GM12878 (cell line): ENCODE measurements around the gene SMIM35. TPM values are rescaled to one million over a fixed set of nuclear protein-coding genes. Genes with fewer than 3 reads are reported as not detected.

Experiments
- ATAC-seq: fragments of 200-7000 bp; cut with Tn5 transposase; 3 replicates; pipeline ENCODE4 v1.9.1; 2020; ENCODE audit warnings: mild to moderate bottlenecking, moderate library complexity
- BruUV-seq: library from RNA; stranded (reverse); fragments of 400-500 nt; replicated peaks from 2 replicates; lab custom pipeline; 2021; lab: Mats Ljungman, UMichigan
- CTCF ChIA-PET: fragments of 300-600 bp; sonication (Branson Sonifier 250); formaldehyde crosslinking; extraction: SDS; loops from one replicate; lab custom pipeline; 2021; ENCODE audit warnings: inconsistent platforms; lab: Yijun Ruan, JAX
- POLR2A ChIA-PET: fragments of 350-600 bp; formaldehyde crosslinking; extraction: SDS; loops from one replicate; lab custom pipeline; 2021; ENCODE audit warnings: inconsistent platforms; lab: Charles Lee
- RAD21 ChIA-PET: fragments of 300-600 bp; sonication (Branson Sonifier 250); formaldehyde crosslinking; loops from one replicate; lab custom pipeline; 2023; ENCODE audit warnings: antibody characterized with exemption; ENCODE audit not compliant: unreplicated experiment; lab: Charles Lee
- SMC1A ChIA-PET: fragments of 300-600 bp; sonication (Branson Sonifier 250); formaldehyde crosslinking; loops from one replicate; lab custom pipeline; 2023; ENCODE audit not compliant: unreplicated experiment, uncharacterized antibody; lab: Charles Lee
- DNase-seq: peaks from one replicate; pipeline ENCODE4 v3.0.0-alpha.2; 2011; ENCODE audit warnings: low read depth, low spot score
- FAIRE-seq: peaks from 3 replicates; lab custom pipeline; 2011; peaks lifted over from hg19 to GRCh38; lab: Jason Lieb, UNC
- H2AFZ ChIP-seq: 2 replicates; pipeline ENCODE4 v1.6.0; 2011; ENCODE audit warnings: low read depth, low read length, control low read depth; ENCODE audit not compliant: control insufficient read depth
- H3K27ac ChIP-seq: 2 replicates; pipeline ENCODE4 v1.5.1; 2011; ENCODE audit warnings: control low read depth; ENCODE audit not compliant: control insufficient read depth, insufficient read depth
- H3K27me3 ChIP-seq, 2 experiments: replicated peaks in 1 of 2; 2 replicates each; pipeline versions ENCODE4 v1.6.0 to v1.6.1; 2011; ENCODE audit warnings: low read length in 1 of 2; ENCODE audit not compliant: control insufficient read depth in 2 of 2, insufficient read depth in 2 of 2
- H3K36me3 ChIP-seq, 2 experiments: 2 replicates each; pipeline ENCODE4 v1.5.1; 2011; ENCODE audit warnings: low read length in 1 of 2; ENCODE audit not compliant: control insufficient read depth in 2 of 2, insufficient read depth in 2 of 2
- H3K4me1 ChIP-seq: 2 replicates; pipeline ENCODE4 v1.6.1; 2011; ENCODE audit warnings: mild to moderate bottlenecking, low read length, moderate library complexity, mixed read lengths; ENCODE audit not compliant: control insufficient read depth, insufficient read depth
- H3K4me2 ChIP-seq: 2 replicates; pipeline ENCODE4 v1.6.0; 2011; ENCODE audit warnings: control low read depth; ENCODE audit not compliant: control insufficient read depth, insufficient read depth
- H3K4me3 ChIP-seq: fragments of 200-600 bp; sonication (generic); 2 replicates; pipeline ENCODE4 v1.5.1; 2016
- H3K79me2 ChIP-seq: 2 replicates; pipeline ENCODE4 v1.6.0; 2011; ENCODE audit warnings: low read length; ENCODE audit not compliant: control insufficient read depth, insufficient read depth
- H3K9ac ChIP-seq: 2 replicates; pipeline ENCODE4 v1.8.0; 2011; ENCODE audit warnings: low read length, control low read depth, mixed read lengths; ENCODE audit not compliant: control insufficient read depth, insufficient read depth
- H3K9me3 ChIP-seq: replicated peaks from 3 replicates; pipeline ENCODE4 v1.5.1; 2011; ENCODE audit warnings: mild to moderate bottlenecking, low read length; ENCODE audit not compliant: control insufficient read depth, insufficient read depth
- H4K20me1 ChIP-seq: 2 replicates; pipeline ENCODE4 v1.6.0; 2011; ENCODE audit not compliant: control insufficient read depth, insufficient read depth
- EP300 ChIP-seq, 2 experiments: fragments of 150-350 bp in 1 of 2; IDR thresholded peaks; 2 replicates each; pipeline ENCODE4 v1.6.1; 2011 to 2012; ENCODE audit warnings: low read depth in 2 of 2, low read length in 2 of 2, borderline replicate concordance in 1 of 2, improper control_type of control experiment in 1 of 2, inconsistent platforms in 1 of 2; ENCODE audit not compliant: control insufficient read depth in 1 of 2
- MEF2B ChIP-seq: fragments of 450-650 bp; IDR thresholded peaks from 2 replicates; pipeline ENCODE4 v1.6.1; 2018; ENCODE audit warnings: mild to moderate bottlenecking, moderate library complexity; ENCODE audit not compliant: partially characterized antibody, poor library complexity, severe bottlenecking
- POLR2AphosphoS2 ChIP-seq: IDR thresholded peaks from 2 replicates; pipeline ENCODE4 v1.6.1; 2011; ENCODE audit warnings: low read depth, mild to moderate bottlenecking, low read length, improper control_type of control experiment, moderate library complexity
- SKIL ChIP-seq: fragments of 450-650 bp; IDR thresholded peaks from 2 replicates; pipeline ENCODE4 v1.6.1; 2017; ENCODE audit warnings: mild to moderate bottlenecking, low read depth, inconsistent platforms; ENCODE audit not compliant: poor library complexity, severe bottlenecking
- TAF1 ChIP-seq: IDR thresholded peaks from 2 replicates; pipeline ENCODE4 v1.6.1; 2011; ENCODE audit warnings: mild to moderate bottlenecking, low read depth, low read length, borderline replicate concordance
- whole genome bisulfite sequencing: methylation state at CpG from one replicate; pipeline ENCODE4 v1.1.6; 2016; ENCODE audit warnings: low lambda C conversion rate; ENCODE audit not compliant: insufficient replicate concordance, insufficient coverage; ENCODE audit errors: missing lambda C conversion rate; 5-methylcytosine and 5-hydroxymethylcytosine counted together
- in situ Hi-C: fragments of 300-500 bp; cut with MboI; formaldehyde crosslinking; loops from 9 replicates; pipeline ENCODE4 v1.14.3; 2018; ENCODE audit warnings: mixed read lengths
- intact Hi-C: fragments of 100-400 bp; cut with micrococcal nuclease; formaldehyde crosslinking; loops from one replicate; pipeline ENCODE4 v1.14.2; 2022; ENCODE audit not compliant: unreplicated experiment
- polyA plus RNA-seq, 11 experiments: library from polyadenylated mRNA; depleted of rRNA in 4 of 11; unstranded in 6 of 11; stranded (reverse) in 5 of 11; fragments of >200 nt; fragmentation: Nextera tagmentation in 4 of 11; fragmentation: Illumina TruSeq in 1 of 11; extraction: Ambion mirVana in 4 of 11; extraction: Trizol in 1 of 11; gene quantifications; 1 replicate in 1 of 11; 2 replicates in 10 of 11; pipeline versions ENCODE4 v1.2.1 to v1.2.3, GENCODE V29; 2011 to 2016; ENCODE audit warnings: inconsistent platforms in 2 of 11, missing spikeins in 2 of 11, low read depth in 1 of 11
- total RNA-seq, 4 experiments: library from RNA; depleted of rRNA in 3 of 4; stranded (reverse); fragments of >200 nt in 3 of 4; fragmentation: Illumina TruSeq in 1 of 4; extraction: Trizol in 1 of 4; gene quantifications; 2 replicates each; pipeline versions ENCODE4 v1.2.1 to v1.2.3, GENCODE V29; 2013 to 2021
- TF ChIP-seq, protein P1 (sequence below): fragments of 450-650 bp; IDR thresholded peaks from 2 replicates; pipeline ENCODE4 v1.6.1; 2016; ENCODE audit warnings: mild to moderate bottlenecking, moderate library complexity, borderline replicate concordance

The SMIM35 gene
- total and polyA plus RNA-seq, 10 of the 15 experiments (the other 5 are each of a cell fraction or from before 2014, with no cell fraction given): 0.02 to 1.1 (median 0.05) TPM; not detected in 5

DNA sequence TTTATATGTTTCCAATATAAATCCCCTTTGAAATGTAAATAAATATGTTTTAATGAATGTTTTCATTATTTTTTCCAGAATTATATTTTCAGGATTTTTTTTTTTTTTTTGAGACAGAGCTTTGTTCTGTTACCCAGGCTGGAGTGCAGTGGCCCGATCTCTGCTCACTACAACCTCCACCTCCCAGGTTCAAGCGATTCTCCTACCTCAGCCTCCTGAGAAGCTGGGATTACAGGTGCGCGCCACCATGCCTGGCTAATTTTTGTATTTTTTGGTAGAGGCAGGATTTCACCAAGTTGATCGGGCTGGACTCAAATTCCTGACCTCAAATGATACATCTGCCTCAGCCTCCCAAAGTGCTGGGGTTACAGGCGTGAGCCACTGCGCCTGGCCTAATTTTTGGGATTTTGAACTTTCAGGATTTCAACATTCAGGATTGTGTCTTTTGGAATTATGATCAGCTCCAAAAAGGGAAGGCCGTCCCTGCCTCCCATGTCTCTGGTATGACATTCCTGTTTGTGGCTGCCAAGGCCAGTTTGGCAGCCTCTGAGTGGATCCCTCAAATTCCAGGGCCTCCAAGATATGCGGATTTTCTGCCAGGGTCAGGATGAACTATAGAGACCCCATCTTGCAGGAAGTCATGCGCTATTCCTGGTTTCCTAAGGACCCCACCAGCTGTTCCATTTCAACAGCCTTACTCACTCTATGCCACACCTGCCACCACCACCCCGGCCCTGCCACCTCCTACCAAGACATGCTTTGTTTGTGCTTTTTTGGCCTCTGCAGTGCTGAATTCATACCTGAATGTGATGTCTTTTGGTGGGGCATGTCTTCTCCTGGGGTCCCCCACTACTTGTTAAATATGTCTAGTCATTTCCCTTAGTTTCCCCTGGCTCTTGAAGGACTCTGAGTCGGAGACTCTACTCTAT lies 31.8 kb downstream of the SMIM35 start (continued):
- TF ChIP-seq EP300 (IDR thresholded peaks at IDR 0.05; ENCODE audit: borderline replicate concordance in 1 of 2, control insufficient read depth in 1 of 2, low read depth in 2 of 2, low read length in 2 of 2) (no peak), TAF1 (no peak)
- TF ChIP-seq, protein P1, sequence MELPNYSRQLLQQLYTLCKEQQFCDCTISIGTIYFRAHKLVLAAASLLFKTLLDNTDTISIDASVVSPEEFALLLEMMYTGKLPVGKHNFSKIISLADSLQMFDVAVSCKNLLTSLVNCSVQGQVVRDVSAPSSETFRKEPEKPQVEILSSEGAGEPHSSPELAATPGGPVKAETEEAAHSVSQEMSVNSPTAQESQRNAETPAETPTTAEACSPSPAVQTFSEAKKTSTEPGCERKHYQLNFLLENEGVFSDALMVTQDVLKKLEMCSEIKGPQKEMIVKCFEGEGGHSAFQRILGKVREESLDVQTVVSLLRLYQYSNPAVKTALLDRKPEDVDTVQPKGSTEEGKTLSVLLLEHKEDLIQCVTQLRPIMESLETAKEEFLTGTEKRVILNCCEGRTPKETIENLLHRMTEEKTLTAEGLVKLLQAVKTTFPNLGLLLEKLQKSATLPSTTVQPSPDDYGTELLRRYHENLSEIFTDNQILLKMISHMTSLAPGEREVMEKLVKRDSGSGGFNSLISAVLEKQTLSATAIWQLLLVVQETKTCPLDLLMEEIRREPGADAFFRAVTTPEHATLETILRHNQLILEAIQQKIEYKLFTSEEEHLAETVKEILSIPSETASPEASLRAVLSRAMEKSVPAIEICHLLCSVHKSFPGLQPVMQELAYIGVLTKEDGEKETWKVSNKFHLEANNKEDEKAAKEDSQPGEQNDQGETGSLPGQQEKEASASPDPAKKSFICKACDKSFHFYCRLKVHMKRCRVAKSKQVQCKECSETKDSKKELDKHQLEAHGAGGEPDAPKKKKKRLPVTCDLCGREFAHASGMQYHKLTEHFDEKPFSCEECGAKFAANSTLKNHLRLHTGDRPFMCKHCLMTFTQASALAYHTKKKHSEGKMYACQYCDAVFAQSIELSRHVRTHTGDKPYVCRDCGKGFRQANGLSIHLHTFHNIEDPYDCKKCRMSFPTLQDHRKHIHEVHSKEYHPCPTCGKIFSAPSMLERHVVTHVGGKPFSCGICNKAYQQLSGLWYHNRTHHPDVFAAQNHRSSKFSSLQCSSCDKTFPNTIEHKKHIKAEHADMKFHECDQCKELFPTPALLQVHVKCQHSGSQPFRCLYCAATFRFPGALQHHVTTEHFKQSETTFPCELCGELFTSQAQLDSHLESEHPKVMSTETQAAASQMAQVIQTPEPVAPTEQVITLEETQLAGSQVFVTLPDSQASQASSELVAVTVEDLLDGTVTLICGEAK: no peak

- H3K27me3 ChIP-seq: peaks cover 1 to 2% of the 10 kb centered on the region in 2 experiments; a peak in 1 of 4 replicates
- TF ChIP-seq MEF2B (no peak), POLR2AphosphoS2 (no peak), SKIL (no peak)
- no peaks in the 10 kb centered on the region for H4K20me1 ChIP-seq
- no peak overlapping the region for H3K27ac ChIP-seq
- POLR2A ChIA-PET: interaction anchor here (0.8 to 2.1 kb wide), 8 partner anchors 66 to 245 kb away, joined by 3 to 7 read pairs (median 4); partner anchors contain the start of gene IL10RA
- no TSS peak for BruUV-seq
- no peaks in the 10 kb centered on the region for H3K36me3 ChIP-seq
- in situ Hi-C loops: loop anchor here (25.0 kb wide), 1 partner anchor 615 kb away; no protein-coding TSS in a partner anchor
- whole genome bisulfite sequencing: 59% methylated on average over 13 of the region's 13 CpGs
- FAIRE-seq (no peak), ATAC-seq (0 out of 3 replicates have a peak, but pooled peaks have one; percentile 14), DNase-seq (no peak)
- no peak overlapping the region for H2AFZ ChIP-seq
- no peaks in the 10 kb centered on the region for H3K9me3 ChIP-seq
- CTCF ChIA-PET: interaction anchor here (0.6 to 9.1 kb wide), 61 partner anchors 9 to 627 kb away, joined by 3 to 364 read pairs (median 6); partner anchors contain the start of genes FXYD2, IL10RA and TMPRSS4
- H3K4me1 ChIP-seq: peaks cover 12% of the 10 kb centered on the region
- intact Hi-C loops: loop anchor here (1.0 kb wide), 4 partner anchors 102 to 245 kb away; no protein-coding TSS in a partner anchor
- H3K4me3 ChIP-seq: no peak overlapping the region
- no peaks in the 10 kb centered on the region for H3K79me2 ChIP-seq
- no peak overlapping the region for H3K9ac ChIP-seq
- SMC1A ChIA-PET: interaction anchor here (0.7 to 8.2 kb wide), 52 partner anchors 9 to 975 kb away, joined by 3 to 295 read pairs (median 5); partner anchors contain the start of genes FXYD2 and IL10RA
- RAD21 ChIA-PET: interaction anchor here (0.6 to 7.3 kb wide), 45 partner anchors 8 to 626 kb away, joined by 3 to 248 read pairs (median 4); partner anchors contain the start of genes FXYD2 and IL10RA
- no peak overlapping the region for H3K4me2 ChIP-seq
Measured at GRCh38 chr11:118052581-118053206, 34.1 kb downstream of the SMIM35 start.
